Activated CD8-positive, alpha-beta memory T cell treated with anti-CD3 and anti-CD28 coated beads for 1 hour (primary cell): ENCODE data around the gene AOPEP.
A peak's percentile ranks its signal among the peaks of the same experiment; 100 is the strongest.

Experiments
- DNase-seq, 2 donors: peaks; one replicate each; pipeline ENCODE4 v3.0.0-alpha.2; 2020; ENCODE audit warnings: low read depth in 1 of 2; ENCODE audit errors: extremely low read depth in 1 of 2

The AOPEP gene

GRCh38 chr9:95125652-95126051 is 399.2 kb downstream of the AOPEP start:
- DNase-seq, result no peak

GRCh38 chr9:95126739-95127138 is 400.2 kb downstream of the AOPEP start:
- no peak for DNase-seq

GRCh38 chr9:95127249-95128176 is 401.0 kb downstream of the AOPEP start:
- peak; percentile 17 to 54 for DNase-seq

- no peak for DNase-seq
Measured at GRCh38 chr9:95128177-95128524, 401.7 kb downstream of the AOPEP start.

GRCh38 chr9:95129476-95130291 is 403.2 kb downstream of the AOPEP start:
- DNase-seq, result no peak

- DNase-seq, result no peak
Measured at GRCh38 chr9:95130484-95130883, 404.0 kb downstream of the AOPEP start.

GRCh38 chr9:95131023-95131943 is 404.8 kb downstream of the AOPEP start:
- peak in 1 of 2 donors; percentile 16 for DNase-seq

GRCh38 chr9:95132366-95133324 is 406.1 kb downstream of the AOPEP start:
- DNase-seq, result no peak

- no peak for DNase-seq
Measured at GRCh38 chr9:95133325-95133705, 406.8 kb downstream of the AOPEP start.

GRCh38 chr9:95134457-95134881 is 408.0 kb downstream of the AOPEP start:
- DNase-seq, result no peak

- no peak for DNase-seq
Measured at GRCh38 chr9:95135756-95136155, 409.3 kb downstream of the AOPEP start.
